Psoas muscle (tissue), 8 donors: Measurements from ENCODE around the gene ZNF239. TPM values are rescaled to one million over a fixed set of nuclear protein-coding genes. Genes with fewer than 3 reads are reported as not detected.

Experiments used
- ATAC-seq, 4 donors: fragments of 200-7000 bp; cut with Tn5 transposase; one replicate each; pipeline ENCODE4 v1.9.1; 2020; ENCODE audit warnings: moderate library complexity in 3 of 4, mild to moderate bottlenecking in 2 of 4
- DNase-seq, 2 donors: peaks; one replicate each; pipeline ENCODE4 v3.0.0-alpha.2; 2020
- H3K27ac ChIP-seq: fragments of 200-600 bp; one replicate; pipeline ENCODE4 v1.8.0; 2022
- H3K27me3 ChIP-seq, 3 donors: fragments of 200-600 bp in 1 of 3; one replicate each; pipeline versions ENCODE4 v1.6.1 to v1.8.0; 2013 to 2022; ENCODE audit warnings: low read length in 2 of 3, mild to moderate bottlenecking in 2 of 3, moderate library complexity in 1 of 3; ENCODE audit not compliant: insufficient read depth in 3 of 3
- H3K36me3 ChIP-seq, 2 donors: fragments of 200-600 bp in 1 of 2; one replicate each; pipeline versions ENCODE4 v1.6.1 to v1.8.0; 2013 to 2022; ENCODE audit warnings: low read depth in 1 of 2, mild to moderate bottlenecking in 1 of 2, moderate library complexity in 1 of 2; ENCODE audit not compliant: insufficient read depth in 1 of 2
- H3K4me1 ChIP-seq: fragments of 200-600 bp; one replicate; pipeline ENCODE4 v1.8.0; 2022
- H3K4me3 ChIP-seq: fragments of 200-600 bp; one replicate; pipeline ENCODE4 v1.8.0; 2022; ENCODE audit warnings: mild to moderate bottlenecking
- H3K9me3 ChIP-seq: fragments of 200-600 bp; one replicate; pipeline ENCODE4 v1.8.0; 2022
- CTCF ChIP-seq: fragments of 200-600 bp; IDR thresholded peaks from one replicate; pipeline ENCODE4 v1.8.0; 2022; ENCODE audit warnings: antibody characterized with exemption
- WGBS, 3 donors: extraction: QIAGEN DNeasy Blood & Tissue Kit; methylation state at CpG; one replicate each; pipeline versions ENCODE4 v1.1.6 to v1.1.7; 2013; 5-methylcytosine and 5-hydroxymethylcytosine counted together
- intact Hi-C, 2 donors: fragments of 100-400 bp; cut with DNase I; formaldehyde crosslinking; loops; one replicate each; pipeline versions ENCODE4 v1.11.0 to v1.14.2; 2022
- polyA plus RNA-seq, 3 donors: library from polyadenylated mRNA; stranded (reverse); fragments of 200-250 nt; gene quantifications; one replicate each; pipeline ENCODE4 v1.2.3, GENCODE V29; 2013
- total RNA-seq, 4 donors: library from RNA; stranded (reverse); fragmentation: NEBNext Ultra II Directional in 2 of 4; extraction: Animal tissue kit (Norgen Biotek cat#: 25700) in 2 of 4; gene quantifications; one replicate each; pipeline versions ENCODE4 v1.2.1 to v1.2.4, GENCODE V29; 2021 to 2023
- donor health status: healthy with polysubstance abuse.
- donor health status: DM: no; HTN: no; CAD: no; lungs with moderate emphysema.
- donor health status: Bipolar disorder and iron deficiency.
- donor health status: healthy.
- donor health status: DM: yes; HTN: yes; CAD: no.
- donor health status: DM: no; HTN: no; CAD: no.
- donor health status: DM: no; HTN: no; CAD: no.
- donor health status: DM: yes; HTN: yes; CAD: no.

The ZNF239 gene
- total and polyA plus RNA-seq, 7 donors: 3.2 to 8.3 (median 4.5) TPM

DNA sequence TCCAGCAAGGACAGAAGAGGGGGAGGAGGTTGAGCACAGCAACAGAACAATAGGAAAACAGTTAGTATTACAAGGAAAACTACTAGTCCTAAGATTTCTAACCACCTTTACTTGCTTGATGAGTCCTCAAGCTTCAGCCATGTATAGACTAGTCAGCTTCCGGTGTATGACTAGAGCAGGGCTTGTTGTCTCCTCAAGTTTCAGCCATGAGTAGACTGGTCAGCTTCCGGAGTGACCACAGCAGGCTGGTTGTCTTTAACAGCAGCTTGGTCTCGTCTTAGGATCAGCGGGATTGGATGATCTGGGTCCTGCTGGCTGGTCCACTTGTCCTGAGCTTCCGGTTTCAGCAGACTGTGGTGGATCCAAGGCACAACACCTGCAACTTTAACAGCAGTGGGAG, 10.6 kb upstream of the ZNF239 start:
- no peak for TF ChIP-seq CTCF
- H3K4me3 ChIP-seq: no peak overlapping the region
- no peaks in the 10 kb centered on the region for H3K9me3 ChIP-seq
- intact Hi-C loops: no loop called here
- no peaks in the 10 kb centered on the region for H3K27me3 ChIP-seq
- H3K36me3 ChIP-seq: no peaks in the 10 kb centered on the region
- WGBS, 3 donors: 82 to 88% (median 85%) methylated on average over 5 of the region's 5 CpGs
- no peak overlapping the region for H3K27ac ChIP-seq
- no peak for ATAC-seq
- no peaks in the 10 kb centered on the region for H3K4me1 ChIP-seq
- no peak for DNase-seq

- DNase-seq: no peak
- ATAC-seq: no peak
- no peak for TF ChIP-seq CTCF
- no peaks in the 10 kb centered on the region for H3K36me3 ChIP-seq
- H3K27ac ChIP-seq: no peak overlapping the region
- WGBS, 3 donors: 71 to 90% (median 81%) methylated on average over 4 of the region's 4 CpGs
- intact Hi-C loops: no loop called here
- H3K9me3 ChIP-seq: no peaks in the 10 kb centered on the region
- H3K4me1 ChIP-seq: no peaks in the 10 kb centered on the region
- no peak overlapping the region for H3K4me3 ChIP-seq
- H3K27me3 ChIP-seq: no peaks in the 10 kb centered on the region
Measured at GRCh38 chr10:43584051-43584450, 9.6 kb upstream of the ZNF239 start.

GRCh38 chr10:43576580-43576979, 2.2 kb upstream of the ZNF239 start:
- Histone ChIP-seq H3K4me3 (no peak overlapping the region), H3K27me3 (no peaks in the 10 kb centered on the region), H3K4me1 (no peaks in the 10 kb centered on the region), H3K27ac (no peak overlapping the region), H3K36me3 (no peaks in the 10 kb centered on the region), H3K9me3 (no peaks in the 10 kb centered on the region)
- DNase-seq: no peak
- 77 to 96% (median 90%) methylated on average over 5 of the region's 5 CpGs for WGBS, 3 donors
- ATAC-seq: no peak
- intact Hi-C loops: loop anchor here in 1 of 2 donors (10.0 kb wide), 1 partner anchor 68 kb away; the partner anchor contains the start of gene ZNF32
- no peak for TF ChIP-seq CTCF

DNA sequence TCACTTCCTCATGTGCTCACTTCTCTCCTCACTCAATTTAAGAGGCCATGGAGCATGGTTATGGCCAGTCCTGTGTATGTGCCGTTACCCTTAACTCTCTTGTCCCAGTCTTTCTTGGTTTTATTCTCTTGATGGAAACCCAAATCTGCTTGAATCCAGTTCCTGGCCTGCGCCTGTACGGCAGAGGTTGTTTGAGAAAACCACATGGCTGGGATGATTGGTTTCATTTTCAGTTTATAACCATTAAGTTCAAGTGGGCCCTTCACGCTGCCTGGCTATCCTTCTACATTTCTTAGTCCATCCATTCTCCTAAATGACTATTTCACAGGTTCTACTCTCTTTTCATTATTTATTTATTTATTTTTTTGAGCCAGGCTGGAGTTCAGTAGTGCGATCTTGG, 1.6 kb upstream of the ZNF239 start:
- Histone ChIP-seq H3K27ac (no peak overlapping the region), H3K4me3 (no peak overlapping the region), H3K36me3 (no peaks in the 10 kb centered on the region), H3K9me3 (no peaks in the 10 kb centered on the region), H3K27me3 (no peaks in the 10 kb centered on the region), H3K4me1 (no peaks in the 10 kb centered on the region)
- no peak for DNase-seq
- TF ChIP-seq CTCF: no peak
- no peak for ATAC-seq
- intact Hi-C loops: loop anchor here in 1 of 2 donors (10.0 kb wide), 1 partner anchor 69 kb away; the partner anchor contains the start of gene ZNF32
- WGBS, 3 donors: 89 to 97% (median 95%) methylated on average over 5 of the region's 5 CpGs

DNA sequence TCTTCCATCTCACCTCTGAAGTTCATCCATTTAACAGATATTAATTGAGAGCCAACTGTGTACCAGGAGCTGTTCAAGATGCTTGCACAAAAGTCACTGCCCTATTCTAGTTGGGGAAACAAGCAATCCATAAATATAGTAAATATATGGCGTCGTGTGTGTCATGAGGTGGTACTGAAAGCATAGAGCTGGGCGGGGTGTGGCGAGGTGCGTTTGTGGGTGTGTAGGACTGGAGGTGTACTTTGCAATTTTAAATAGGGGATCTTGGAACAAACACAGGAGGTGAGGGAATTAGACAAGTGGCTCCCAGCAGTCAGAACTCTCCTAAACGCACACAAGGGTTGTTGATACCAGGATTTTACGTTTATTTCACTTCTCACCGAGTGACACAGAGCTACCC, 490 bp upstream of the ZNF239 start:
- no peak for ATAC-seq
- peaks cover 0 to 2% of the 10 kb centered on the region in 2 donors for H3K36me3 ChIP-seq
- peak overlapping the region; percentile 82 for H3K27ac ChIP-seq
- DNase-seq: no peak
- 87 to 91% (median 90%) methylated on average over 8 of the region's 8 CpGs for WGBS, 3 donors
- H3K9me3 ChIP-seq: no peaks in the 10 kb centered on the region
- peak overlapping the region; percentile 84 for H3K4me3 ChIP-seq
- TF ChIP-seq CTCF: no peak
- no peaks in the 10 kb centered on the region for H3K4me1 ChIP-seq
- H3K27me3 ChIP-seq: no peaks in the 10 kb centered on the region
- intact Hi-C loops: loop anchor here in 1 of 2 donors (10.0 kb wide), 1 partner anchor 70 kb away; the partner anchor contains the start of gene ZNF32
